GM23248 (cell line): ENCODE results near the gene PTER. TPM values are rescaled to one million over a fixed set of nuclear protein-coding genes. Genes with fewer than 3 reads are reported as not detected.

Experiments
- DNase-seq: peaks from one replicate; pipeline ENCODE4 v3.0.0-alpha.2; 2015
- H2AFZ ChIP-seq: fragments of 200-600 bp; sonication (generic); 2 replicates; pipeline ENCODE4 v1.6.1; 2016; ENCODE audit warnings: antibody characterized with exemption
- H3F3A ChIP-seq: fragments of 200-600 bp; sonication (generic); 2 replicates; pipeline ENCODE4 v1.6.1; 2016; ENCODE audit warnings: mild to moderate bottlenecking, antibody characterized with exemption, mixed run types; ENCODE audit not compliant: insufficient read depth
- H3K27ac ChIP-seq: fragments of 200-600 bp; sonication (generic); 2 replicates; pipeline ENCODE4 v1.5.1; 2016; ENCODE audit warnings: mild to moderate bottlenecking
- H3K27me3 ChIP-seq: fragments of 200-600 bp; sonication (generic); replicated peaks from 2 replicates; pipeline ENCODE4 v1.6.1; 2016; ENCODE audit warnings: mild to moderate bottlenecking; ENCODE audit not compliant: insufficient read depth
- H3K36me3 ChIP-seq: fragments of 200-600 bp; sonication (generic); 2 replicates; pipeline ENCODE4 v1.6.1; 2016; ENCODE audit warnings: low read depth, mild to moderate bottlenecking
- H3K4me1 ChIP-seq: fragments of 200-600 bp; sonication (generic); 2 replicates; pipeline ENCODE4 v1.6.1; 2016; ENCODE audit warnings: mild to moderate bottlenecking; ENCODE audit not compliant: insufficient read depth
- H3K4me2 ChIP-seq: fragments of 200-600 bp; sonication (generic); one replicate; pipeline ENCODE4 v1.6.1; 2016; ENCODE audit warnings: mild to moderate bottlenecking; ENCODE audit not compliant: unreplicated experiment
- H3K4me3 ChIP-seq: fragments of 200-600 bp; sonication (generic); 2 replicates; pipeline ENCODE4 v1.5.1; 2016; ENCODE audit warnings: mild to moderate bottlenecking
- H3K79me2 ChIP-seq: fragments of 200-600 bp; sonication (generic); 2 replicates; pipeline ENCODE4 v1.6.1; 2016; ENCODE audit warnings: mild to moderate bottlenecking; ENCODE audit not compliant: insufficient read depth
- H3K9ac ChIP-seq: fragments of 200-600 bp; sonication (generic); 2 replicates; pipeline ENCODE4 v1.6.1; 2016; ENCODE audit warnings: mild to moderate bottlenecking
- H3K9me2 ChIP-seq: fragments of 200-600 bp; sonication (generic); 2 replicates; pipeline ENCODE4 v1.6.1; 2016; ENCODE audit warnings: mixed run types, mild to moderate bottlenecking, moderate library complexity; ENCODE audit not compliant: insufficient read depth
- H3K9me3 ChIP-seq: fragments of 200-600 bp; sonication (generic); one replicate; pipeline ENCODE4 v1.6.1; 2017; ENCODE audit warnings: low read depth
- H4K20me1 ChIP-seq: fragments of 200-600 bp; sonication (generic); 2 replicates; pipeline ENCODE4 v1.6.0; 2016; ENCODE audit not compliant: insufficient read depth
- EZH2 ChIP-seq: fragments of 200-600 bp; sonication (generic); IDR thresholded peaks from 2 replicates; pipeline ENCODE4 v1.6.1; 2018; ENCODE audit warnings: antibody characterized with exemption, mild to moderate bottlenecking; ENCODE audit not compliant: insufficient read depth, poor library complexity, severe bottlenecking
- EZH2phosphoT487 ChIP-seq: fragments of 200-600 bp; sonication (generic); IDR thresholded peaks from 2 replicates; pipeline ENCODE4 v1.6.1; 2018; ENCODE audit warnings: antibody characterized with exemption, moderate library complexity, mild to moderate bottlenecking, low read depth; ENCODE audit not compliant: insufficient read depth
- WGBS, 2 experiments: methylation state at CpG; one replicate each; pipeline ENCODE4 v1.1.6; 2015 to 2017; ENCODE audit warnings: low lambda C conversion rate in 2 of 2, low coverage in 1 of 2; ENCODE audit errors: missing lambda C conversion rate in 2 of 2; 5-methylcytosine and 5-hydroxymethylcytosine counted together
- in situ Hi-C: fragments of 300-500 bp; cut with MboI; formaldehyde crosslinking; loops from 2 replicates; pipeline ENCODE4 v1.15.0; 2020
- polyA plus RNA-seq: library from polyadenylated mRNA; unstranded; fragments of >200 nt; fragmentation: Nextera tagmentation; extraction: Ambion mirVana; gene quantifications from 2 replicates; pipeline ENCODE4 v1.2.1, GENCODE V29; 2016
- total RNA-seq: library from RNA; depleted of rRNA; stranded (reverse); fragments of >200 nt; shearing (Covaris generic); gene quantifications from 2 replicates; pipeline ENCODE4 v1.2.3, GENCODE V29; 2014

PTER gene
- total and polyA plus RNA-seq, 2 experiments from 2014 or later = 12.6 to 13.3 TPM

- H3K9ac ChIP-seq = peak overlapping the region; percentile 82
- H3K36me3 ChIP-seq = no peaks in the 10 kb centered on the region
- peak overlapping the region; percentile 84 for H3K4me2 ChIP-seq
- H3K27me3 ChIP-seq = no peaks in the 10 kb centered on the region; the same call in 1 of the 2 replicates
- DNase-seq = peak; percentile 46
- peak overlapping the region; percentile 92 for H2AFZ ChIP-seq
- H3K27ac ChIP-seq = no peak overlapping the region
- H3K4me1 ChIP-seq = peaks cover 33% of the 10 kb centered on the region
- H3K4me3 ChIP-seq = peak overlapping the region; percentile 77
- H3K79me2 ChIP-seq = no peaks in the 10 kb centered on the region
- no peaks in the 10 kb centered on the region for H4K20me1 ChIP-seq
- TF ChIP-seq EZH2phosphoT487 (no peak), EZH2 (no peak)
- in situ Hi-C loops = no loop called here
- H3K9me2 ChIP-seq = no peaks in the 10 kb centered on the region
- 1 to 2% methylated on average over 9 of the region's 9 CpGs for WGBS, 2 experiments
- H3F3A ChIP-seq = peaks cover 20% of the 10 kb centered on the region
- H3K9me3 ChIP-seq = no peaks in the 10 kb centered on the region
Observed at GRCh38 chr10:16436367-16436757, 448 bp upstream of the PTER start.

- Histone ChIP-seq H3K4me1 (peaks cover 42% of the 10 kb centered on the region), H3K27ac (peak overlapping the region; percentile 58), H2AFZ (peak overlapping the region; percentile 92), H3K79me2 (peaks cover 3% of the 10 kb centered on the region; the same call in 1 of the 2 replicates), H3K36me3 (no peaks in the 10 kb centered on the region), H4K20me1 (no peaks in the 10 kb centered on the region), H3K27me3 (no peaks in the 10 kb centered on the region; the same call in 1 of the 2 replicates), H3K4me2 (peak overlapping the region; percentile 84), H3F3A (peaks cover 27% of the 10 kb centered on the region), H3K9me2 (no peaks in the 10 kb centered on the region), H3K9me3 (no peaks in the 10 kb centered on the region), H3K9ac (peak overlapping the region; percentile 82), H3K4me3 (peak overlapping the region; percentile 77)
- TF ChIP-seq EZH2 (no peak), EZH2phosphoT487 (no peak)
- in situ Hi-C loops = no loop called here
- 65 to 74% methylated on average over 5 of the region's 5 CpGs for WGBS, 2 experiments
- peak; percentile 8 for DNase-seq
Observed at GRCh38 chr10:16437540-16437894, 707 bp downstream of the PTER start.

- H3K9me2 ChIP-seq = no peaks in the 10 kb centered on the region
- H3K79me2 ChIP-seq = peaks cover 9% of the 10 kb centered on the region
- H3K4me2 ChIP-seq = peak overlapping the region; percentile 38
- no peaks in the 10 kb centered on the region for H3K27me3 ChIP-seq
- no peaks in the 10 kb centered on the region for H3K9me3 ChIP-seq
- peak overlapping the region; percentile 44 for H2AFZ ChIP-seq
- peak overlapping the region; percentile 15; the same call in 1 of the 2 replicates for H3K4me3 ChIP-seq
- TF ChIP-seq EZH2 = no peak
- TF ChIP-seq EZH2phosphoT487 = no peak
- no peaks in the 10 kb centered on the region for H4K20me1 ChIP-seq
- WGBS, 2 experiments = 50 to 57% methylated on average over 1 of the region's 1 CpG
- peak overlapping the region; percentile 24 for H3K27ac ChIP-seq
- H3F3A ChIP-seq = peaks cover 27% of the 10 kb centered on the region
- peak; percentile 62 for DNase-seq
- H3K9ac ChIP-seq = peak overlapping the region; percentile 39
- no peaks in the 10 kb centered on the region for H3K36me3 ChIP-seq
- H3K4me1 ChIP-seq = peaks cover 42% of the 10 kb centered on the region
- in situ Hi-C loops = no loop called here
Observed at GRCh38 chr10:16439295-16439694, 2.5 kb downstream of the PTER start.

GRCh38 chr10:16440396-16441133 lies 3.8 kb downstream of the PTER start:
- in situ Hi-C loops = no loop called here
- peaks cover 12% of the 10 kb centered on the region for H3K79me2 ChIP-seq
- H2AFZ ChIP-seq = no peak overlapping the region
- H3K4me3 ChIP-seq = peak overlapping the region; percentile 53; the same call in 1 of the 2 replicates
- no peak for TF ChIP-seq EZH2phosphoT487
- no peak for TF ChIP-seq EZH2
- no peaks in the 10 kb centered on the region for H3K9me2 ChIP-seq
- no peaks in the 10 kb centered on the region for H3K36me3 ChIP-seq
- peaks cover 27% of the 10 kb centered on the region for H3F3A ChIP-seq
- no peaks in the 10 kb centered on the region for H3K9me3 ChIP-seq
- no peaks in the 10 kb centered on the region for H3K27me3 ChIP-seq
- H4K20me1 ChIP-seq = no peaks in the 10 kb centered on the region
- peak overlapping the region; percentile 86 for H3K4me2 ChIP-seq
- H3K4me1 ChIP-seq = peaks cover 42% of the 10 kb centered on the region
- H3K9ac ChIP-seq = no peak overlapping the region
- DNase-seq = peak; percentile 22
- peak overlapping the region; percentile 59 for H3K27ac ChIP-seq
- 92 to 94% methylated on average over 12 of the region's 12 CpGs for WGBS, 2 experiments
